GM20000 (cell line): ENCODE measurements around the gene PHAX.
"Not testable (repeated sequence)": the region's sequence is repeated elsewhere in the genome, so short reads cannot be mapped to it uniquely, and the experiment has no call there.

Experiments
- DNase-seq: peaks from one replicate; pipeline ENCODE4 v3.0.0; 2012; ENCODE audit warnings: low spot score
- TF ChIP-seq, protein P1 (sequence below): IDR thresholded peaks from 2 replicates; pipeline ENCODE4 v1.5.1; 2012; ENCODE audit warnings: mild to moderate bottlenecking, control low read depth; ENCODE audit errors: extremely low read depth, missing control alignments

PHAX gene

DNA sequence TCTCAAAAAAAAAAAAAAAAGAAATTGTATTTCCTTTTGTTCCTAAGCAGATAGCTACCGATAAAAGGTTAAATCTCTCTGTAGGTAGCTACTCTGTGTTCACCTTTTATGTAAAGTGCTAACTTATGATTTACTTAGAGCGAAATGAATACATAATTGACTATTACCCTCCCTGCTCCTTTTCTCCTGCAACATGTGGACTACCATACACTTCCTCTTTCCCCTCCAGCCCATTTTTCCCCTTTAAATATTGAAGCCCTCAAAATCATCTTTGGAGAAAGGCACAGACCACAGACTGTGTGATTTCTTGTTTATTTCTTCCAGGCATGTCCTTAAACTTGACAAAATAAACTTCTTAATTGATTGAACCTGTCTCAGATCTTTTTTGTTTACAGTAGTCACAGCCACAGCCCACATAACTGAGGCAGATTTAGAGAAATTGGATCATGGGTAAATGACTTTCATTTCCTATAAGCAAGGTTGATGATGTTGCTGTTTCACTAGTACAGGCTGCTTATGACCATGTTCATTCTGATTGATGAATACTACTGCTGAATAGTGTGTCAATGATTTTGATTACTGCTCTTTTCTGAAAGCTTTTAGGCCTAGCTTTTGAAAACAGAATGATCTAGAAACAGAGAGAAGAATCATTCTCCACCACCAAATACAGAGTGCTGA, 59.2 kb downstream of the PHAX start:
- peak; percentile 54 for DNase-seq
- TF ChIP-seq, protein P1, sequence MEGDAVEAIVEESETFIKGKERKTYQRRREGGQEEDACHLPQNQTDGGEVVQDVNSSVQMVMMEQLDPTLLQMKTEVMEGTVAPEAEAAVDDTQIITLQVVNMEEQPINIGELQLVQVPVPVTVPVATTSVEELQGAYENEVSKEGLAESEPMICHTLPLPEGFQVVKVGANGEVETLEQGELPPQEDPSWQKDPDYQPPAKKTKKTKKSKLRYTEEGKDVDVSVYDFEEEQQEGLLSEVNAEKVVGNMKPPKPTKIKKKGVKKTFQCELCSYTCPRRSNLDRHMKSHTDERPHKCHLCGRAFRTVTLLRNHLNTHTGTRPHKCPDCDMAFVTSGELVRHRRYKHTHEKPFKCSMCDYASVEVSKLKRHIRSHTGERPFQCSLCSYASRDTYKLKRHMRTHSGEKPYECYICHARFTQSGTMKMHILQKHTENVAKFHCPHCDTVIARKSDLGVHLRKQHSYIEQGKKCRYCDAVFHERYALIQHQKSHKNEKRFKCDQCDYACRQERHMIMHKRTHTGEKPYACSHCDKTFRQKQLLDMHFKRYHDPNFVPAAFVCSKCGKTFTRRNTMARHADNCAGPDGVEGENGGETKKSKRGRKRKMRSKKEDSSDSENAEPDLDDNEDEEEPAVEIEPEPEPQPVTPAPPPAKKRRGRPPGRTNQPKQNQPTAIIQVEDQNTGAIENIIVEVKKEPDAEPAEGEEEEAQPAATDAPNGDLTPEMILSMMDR: no peak

DNA sequence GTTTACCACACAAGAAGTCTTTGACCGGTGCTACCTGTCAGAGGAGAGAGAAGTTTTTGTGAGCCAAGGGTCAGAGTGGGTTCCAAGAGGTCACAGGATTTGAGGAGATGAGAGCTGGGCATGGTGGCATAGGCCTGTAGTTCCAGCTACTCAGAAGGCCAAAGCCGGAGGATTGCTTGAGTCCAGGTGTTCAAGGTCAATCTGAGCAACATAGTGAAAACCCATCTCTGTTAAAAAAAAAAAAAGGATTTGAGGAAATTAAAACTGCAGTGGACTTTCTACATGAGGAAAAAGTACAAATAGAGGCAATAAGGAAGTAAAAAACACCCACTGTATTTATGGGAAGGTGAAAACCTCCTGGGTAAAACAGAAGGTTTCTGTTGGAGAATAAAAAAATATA, 63.8 kb downstream of the PHAX start:
- no peak for DNase-seq
- TF ChIP-seq, protein P1: no peak

DNA sequence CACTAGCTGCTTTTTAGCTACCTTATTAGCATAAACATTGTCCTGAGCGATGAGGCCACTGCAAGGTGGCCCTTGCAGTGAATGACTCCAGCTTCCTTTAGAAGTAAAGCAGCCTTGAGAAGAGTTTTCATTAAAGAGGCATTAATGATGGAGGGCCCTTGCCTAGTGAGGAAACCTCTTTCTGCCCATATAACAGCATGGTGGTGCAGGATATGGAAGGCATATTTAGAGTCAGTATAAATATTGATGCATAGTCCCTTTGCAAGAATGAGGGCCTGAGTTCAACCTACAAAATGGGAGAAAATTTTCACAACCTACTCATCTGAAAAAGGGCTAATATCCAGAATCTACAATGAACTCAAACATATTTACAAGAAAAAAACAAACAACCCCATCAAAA, 69.4 kb downstream of the PHAX start:
- not testable (repeated sequence) for DNase-seq

DNA sequence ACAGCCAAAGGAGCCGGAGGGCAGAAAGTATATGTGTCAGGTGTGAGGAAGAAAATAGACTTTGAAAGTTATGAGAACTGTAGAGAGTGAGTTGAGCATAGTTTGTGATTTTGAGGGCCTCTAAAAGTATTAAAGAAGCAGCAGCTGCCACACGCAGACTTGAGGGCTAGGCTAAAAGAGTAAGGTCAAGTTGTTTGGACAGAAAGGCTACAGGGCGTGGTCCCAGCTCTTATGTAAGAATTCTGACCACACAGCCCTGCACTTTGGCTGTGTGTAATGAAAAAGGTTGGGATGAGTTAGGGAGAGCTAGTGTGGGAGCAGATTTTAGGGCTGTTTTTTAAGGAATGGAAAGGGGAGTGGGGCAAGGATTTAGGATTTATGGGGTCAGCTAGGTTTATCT, 70.9 kb downstream of the PHAX start:
- not testable (repeated sequence) for DNase-seq

DNA sequence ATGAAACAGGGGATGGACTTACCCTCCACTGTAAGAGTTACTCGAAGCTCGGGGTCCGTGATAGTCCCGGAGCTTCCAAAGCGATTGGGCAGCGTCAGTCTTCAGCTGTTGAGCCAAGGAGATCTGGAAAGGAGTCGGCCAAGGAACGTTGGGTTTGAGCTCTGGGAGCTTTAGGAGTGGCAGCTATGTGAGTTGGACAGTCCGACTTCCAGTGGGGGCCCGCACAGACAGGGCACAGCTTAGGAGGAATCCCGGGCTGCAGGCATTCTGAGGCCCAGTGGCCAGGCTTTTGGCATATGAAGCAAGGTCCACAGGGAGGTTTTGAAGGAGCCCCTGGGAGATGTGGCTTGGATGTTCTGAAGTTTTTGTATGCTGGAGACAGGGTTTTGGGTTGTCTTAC, 72.7 kb downstream of the PHAX start:
- TF ChIP-seq, protein P1: no peak
- DNase-seq: no peak

DNA sequence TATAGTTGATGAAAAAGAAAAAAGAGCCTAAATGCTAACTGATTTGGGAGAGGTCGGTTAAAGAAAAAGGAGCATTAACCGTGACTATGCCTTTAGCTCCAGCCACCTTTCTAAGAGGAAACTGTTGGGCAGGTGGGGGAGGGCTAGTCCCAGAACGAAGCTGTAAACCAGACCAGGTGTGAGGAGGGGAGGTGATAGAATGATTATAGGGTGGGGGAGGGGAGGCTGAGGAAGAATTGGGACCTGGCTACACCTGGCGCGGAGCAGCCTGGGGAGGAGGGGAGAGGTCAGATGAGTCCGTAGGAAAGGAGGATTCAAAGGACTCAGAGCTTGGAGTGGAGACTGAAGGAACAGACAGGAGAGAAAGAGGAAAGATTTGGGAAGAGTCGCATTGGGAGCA, 73.4 kb downstream of the PHAX start:
- DNase-seq: no peak
- TF ChIP-seq, protein P1: no peak

DNA sequence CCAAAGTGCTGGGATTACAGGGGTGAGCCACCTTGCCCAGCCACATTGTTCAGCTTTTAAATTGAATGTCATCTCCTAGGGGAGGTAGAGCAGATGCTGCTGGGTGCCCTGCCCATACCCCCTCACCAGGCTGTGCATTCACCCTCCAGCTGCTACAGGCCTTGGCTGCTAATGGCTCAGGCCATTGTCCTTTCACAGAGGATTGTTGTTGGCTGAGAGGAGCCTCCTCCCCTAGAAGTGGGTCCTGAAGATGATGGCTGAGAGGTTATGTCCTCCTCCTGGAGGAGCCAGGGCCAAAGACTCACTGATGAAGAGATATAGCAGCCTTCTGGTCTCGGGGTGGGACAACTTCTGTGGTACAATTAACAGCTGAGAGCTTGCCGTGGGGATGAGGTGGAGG, 74.6 kb downstream of the PHAX start:
- TF ChIP-seq, protein P1: no peak
- no peak for DNase-seq

DNA sequence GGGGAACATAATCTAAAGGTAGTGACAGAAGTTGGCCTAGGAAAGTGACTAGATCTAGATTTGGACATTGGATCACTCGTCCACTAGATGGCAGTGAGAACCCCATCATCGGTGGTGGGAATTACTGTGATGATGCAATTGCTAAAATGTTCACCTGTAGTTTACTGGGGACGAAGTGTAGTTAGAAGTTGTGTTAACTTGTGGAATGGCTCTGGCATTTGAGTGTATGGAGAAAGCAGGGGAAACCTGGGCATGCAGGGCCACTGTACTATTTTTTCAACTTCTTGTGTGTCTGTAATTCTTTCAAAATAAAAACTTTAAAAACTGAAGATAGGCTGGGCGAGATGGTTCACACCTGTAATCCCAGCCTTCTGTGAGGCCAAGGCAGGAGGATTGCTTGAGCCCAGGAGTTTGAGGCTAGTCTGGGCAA, 75.5 kb downstream of the PHAX start:
- TF ChIP-seq, protein P1: peak; percentile 56
- peak; percentile 87 for DNase-seq
